Measurements from ENCODE around the gene CNNM4.

GRCh38 chr2:96737251-96737650 lies 23.5 kb upstream of the CNNM4 start:
- TF ChIP-seq, protein P1, sequence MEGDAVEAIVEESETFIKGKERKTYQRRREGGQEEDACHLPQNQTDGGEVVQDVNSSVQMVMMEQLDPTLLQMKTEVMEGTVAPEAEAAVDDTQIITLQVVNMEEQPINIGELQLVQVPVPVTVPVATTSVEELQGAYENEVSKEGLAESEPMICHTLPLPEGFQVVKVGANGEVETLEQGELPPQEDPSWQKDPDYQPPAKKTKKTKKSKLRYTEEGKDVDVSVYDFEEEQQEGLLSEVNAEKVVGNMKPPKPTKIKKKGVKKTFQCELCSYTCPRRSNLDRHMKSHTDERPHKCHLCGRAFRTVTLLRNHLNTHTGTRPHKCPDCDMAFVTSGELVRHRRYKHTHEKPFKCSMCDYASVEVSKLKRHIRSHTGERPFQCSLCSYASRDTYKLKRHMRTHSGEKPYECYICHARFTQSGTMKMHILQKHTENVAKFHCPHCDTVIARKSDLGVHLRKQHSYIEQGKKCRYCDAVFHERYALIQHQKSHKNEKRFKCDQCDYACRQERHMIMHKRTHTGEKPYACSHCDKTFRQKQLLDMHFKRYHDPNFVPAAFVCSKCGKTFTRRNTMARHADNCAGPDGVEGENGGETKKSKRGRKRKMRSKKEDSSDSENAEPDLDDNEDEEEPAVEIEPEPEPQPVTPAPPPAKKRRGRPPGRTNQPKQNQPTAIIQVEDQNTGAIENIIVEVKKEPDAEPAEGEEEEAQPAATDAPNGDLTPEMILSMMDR (IDR thresholded peaks at IDR 0.05; ENCODE audit: low read depth, low read length): no peak
- no peak for TF ChIP-seq EZH2phosphoT487 (IDR thresholded peaks at IDR 0.05; ENCODE audit: low read depth)

All from OCI-LY3 (cell line).